ENCODE results near the gene MSH4.
A peak's percentile ranks its signal among the peaks of the same experiment; 100 is the strongest.
"Not testable (repeated sequence)": the region's sequence is repeated elsewhere in the genome, so short reads cannot be mapped to it uniquely, and the experiment has no call there.

MSH4 gene

GRCh38 chr1:75796376-75797272 lies at the start of gene MSH4:
Gene MSH4, plus strand, starts transcription at chr1:75796882. Its CDS starts 104 bp downstream, at chr1:75796986.
- peak; percentile 23 for DNase-seq

DNA sequence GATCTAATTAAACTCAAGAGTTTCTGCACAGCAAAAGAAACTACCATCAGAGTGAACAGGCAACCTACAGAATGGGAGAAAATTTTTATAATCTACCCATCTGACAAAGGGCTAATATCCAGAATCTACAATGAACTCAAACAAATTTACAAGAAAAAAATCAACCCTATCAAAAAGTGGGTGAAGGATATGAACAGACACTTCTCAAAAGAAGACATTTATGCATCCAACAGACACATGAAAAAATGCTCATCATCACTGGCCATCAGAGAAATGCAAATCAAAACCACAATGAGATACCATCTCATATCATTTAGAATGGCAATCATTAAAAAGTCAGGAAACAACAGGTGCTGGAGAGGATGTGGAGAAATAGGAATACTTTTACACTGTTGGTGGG lies 39.5 kb upstream of the MSH4 start:
- not testable (repeated sequence) for DNase-seq

- DNase-seq, result not testable (repeated sequence)
Measured at GRCh38 chr1:75758543-75758942, 38.1 kb upstream of the MSH4 start.

- no peak for DNase-seq
Measured at GRCh38 chr1:75764057-75764655, 32.5 kb upstream of the MSH4 start.

- DNase-seq, result no peak
Measured at GRCh38 chr1:75765697-75766355, 30.9 kb upstream of the MSH4 start.

DNA sequence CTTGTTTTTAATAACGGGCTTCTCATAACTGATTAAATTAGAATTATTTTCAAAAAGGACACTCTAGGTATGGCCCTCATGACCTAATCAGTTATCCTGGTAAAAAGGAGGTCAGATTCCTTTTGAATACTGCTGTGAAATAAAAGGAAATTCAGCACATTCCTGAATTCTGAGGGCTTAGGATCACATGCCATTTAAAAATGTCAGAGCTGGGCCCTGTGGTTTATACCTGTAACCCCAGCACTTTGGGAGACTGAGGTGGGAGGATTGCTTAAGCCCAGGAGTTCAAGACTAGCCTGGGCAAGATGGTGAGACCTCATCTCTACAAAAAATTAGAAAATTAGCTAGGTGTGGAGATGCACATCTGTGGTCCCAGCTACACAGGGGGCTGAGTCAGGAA lies 28.7 kb upstream of the MSH4 start:
- DNase-seq, result no peak

GRCh38 chr1:75770761-75771160 lies 25.9 kb upstream of the MSH4 start:
- DNase-seq, result no peak

DNA sequence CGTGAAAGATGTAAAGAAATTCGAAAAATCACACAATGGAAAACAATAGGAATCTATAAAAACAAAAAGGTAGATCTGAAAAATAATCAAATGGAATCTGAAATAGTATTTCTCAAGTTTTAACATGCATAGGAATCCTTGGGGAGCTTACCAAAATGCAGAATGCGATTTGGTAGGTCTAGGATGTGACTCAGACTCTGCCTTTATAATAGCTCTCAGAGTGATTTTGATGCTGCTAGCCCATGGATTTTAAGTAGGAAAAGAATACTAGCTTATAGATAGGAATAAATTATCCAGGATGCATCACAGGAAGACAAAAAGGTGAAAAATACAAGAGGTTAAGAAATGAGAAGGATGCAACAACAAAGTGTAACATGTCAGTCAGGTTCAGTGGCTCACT lies 24.7 kb upstream of the MSH4 start:
- DNase-seq, result no peak

DNA sequence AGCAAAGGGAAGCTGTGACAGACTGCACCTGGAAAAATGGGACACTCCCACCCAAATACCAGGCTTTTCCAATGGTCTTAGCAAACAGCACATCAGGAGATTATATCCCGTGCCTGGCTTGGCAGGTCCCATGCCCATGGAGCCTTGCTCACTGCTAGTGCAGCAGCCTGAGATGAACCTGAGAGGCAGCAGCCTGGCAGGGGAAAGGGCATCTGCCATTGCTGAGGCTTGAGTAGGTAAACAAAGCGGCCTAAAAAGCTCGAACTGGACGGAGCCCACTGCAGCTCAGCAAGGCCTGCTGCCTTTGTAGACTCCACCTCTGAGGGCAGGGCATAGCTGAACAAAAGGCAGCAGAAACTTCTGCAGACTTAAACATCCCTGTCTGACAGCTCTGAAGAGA lies 18.9 kb upstream of the MSH4 start:
- not testable (repeated sequence) for DNase-seq

DNA sequence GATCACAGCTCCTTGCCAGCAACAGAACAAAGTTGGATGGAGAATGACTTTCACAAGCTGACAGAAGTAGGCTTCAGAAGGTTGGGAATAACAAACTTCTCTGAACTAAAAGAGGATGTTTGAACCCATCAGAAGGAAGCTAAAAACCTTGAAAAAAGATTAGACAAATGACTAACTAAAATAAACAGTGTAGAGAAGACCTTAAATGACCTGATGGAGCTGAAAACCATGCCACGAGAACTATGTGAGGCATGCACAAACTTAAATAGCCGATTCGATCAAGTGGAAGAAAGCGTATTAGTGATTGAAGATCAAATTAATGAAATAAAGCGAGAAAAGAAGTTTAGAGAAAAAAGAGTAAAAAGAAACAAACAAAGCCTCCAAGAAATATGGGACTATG lies 18.0 kb upstream of the MSH4 start:
- DNase-seq, result not testable (repeated sequence)

GRCh38 chr1:75780183-75780582 lies 16.5 kb upstream of the MSH4 start:
- not testable (repeated sequence) for DNase-seq

DNA sequence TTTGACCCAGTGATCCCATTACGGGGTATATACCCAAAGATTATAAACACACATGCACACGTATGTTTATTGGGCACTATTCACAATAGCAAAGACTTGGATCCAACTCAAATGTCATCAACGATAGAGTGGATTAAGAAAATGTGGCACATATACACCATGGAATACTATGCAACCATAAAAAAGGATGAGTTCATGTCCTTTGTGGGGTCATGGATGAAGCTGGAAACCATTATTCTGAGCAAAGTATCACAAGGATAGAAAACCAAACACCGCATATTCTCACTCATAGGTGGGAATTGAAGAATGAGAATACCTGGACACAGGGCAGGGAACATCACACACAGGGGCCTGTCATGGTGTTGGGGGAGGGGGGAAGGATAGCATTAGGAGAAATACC lies 12.8 kb upstream of the MSH4 start:
- not testable (repeated sequence) for DNase-seq

GRCh38 chr1:75785320-75785982 lies 11.2 kb upstream of the MSH4 start:
- DNase-seq, result no peak

GRCh38 chr1:75785983-75786853 lies 10.5 kb upstream of the MSH4 start, which contains the start of gene RABGGTB:
Gene RABGGTB, plus strand, starts transcription at chr1:75786256. Its CDS starts 16 bp downstream, at chr1:75786272.
- DNase-seq, result peak; percentile 94

DNA sequence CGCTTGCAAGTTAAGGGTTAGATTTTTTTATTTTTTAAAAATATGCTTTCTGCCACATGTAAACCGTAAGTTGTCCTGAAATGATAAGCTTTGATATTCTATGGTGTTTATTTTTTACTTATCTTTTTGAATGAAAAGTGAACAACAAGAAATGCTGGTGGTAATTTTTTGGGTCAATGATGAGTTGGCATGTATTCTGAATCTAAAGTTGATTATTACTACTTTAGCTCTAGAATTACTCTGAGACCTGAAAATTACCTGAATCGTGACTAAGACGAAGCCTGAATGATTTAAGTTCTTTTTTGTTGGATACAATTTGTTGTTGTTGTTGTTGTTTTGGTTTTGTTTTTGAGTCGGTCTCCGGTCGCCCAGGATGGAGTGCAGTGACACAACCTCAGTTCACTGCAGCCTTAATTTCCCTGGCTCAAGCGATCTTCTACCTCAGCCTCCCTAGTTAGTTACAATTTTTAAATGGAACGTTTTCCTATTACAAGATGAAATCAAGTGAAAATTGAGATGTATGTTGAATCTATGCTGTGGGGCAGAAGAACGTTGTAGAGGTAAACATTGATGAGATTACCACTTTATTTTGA lies 9.7 kb upstream of the MSH4 start:
- DNase-seq, result no peak

DNA sequence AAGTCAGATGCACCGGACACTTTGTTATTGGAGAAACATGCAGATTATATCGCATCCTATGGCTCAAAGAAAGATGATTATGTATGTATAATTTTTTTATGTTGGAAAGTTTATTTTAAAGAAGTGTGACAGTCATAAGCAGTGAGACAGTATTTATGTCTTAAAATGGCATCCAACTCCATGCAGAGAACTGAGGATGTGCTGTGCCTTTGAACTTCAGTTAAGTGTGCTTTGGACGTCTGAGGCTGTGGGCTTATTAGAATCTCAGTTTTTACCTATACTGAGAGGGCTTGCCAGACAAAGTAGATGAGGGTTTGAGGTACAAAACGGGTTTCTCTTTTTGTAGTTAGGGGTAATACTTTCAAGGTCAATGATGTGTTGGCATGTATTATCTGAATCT lies 9.2 kb upstream of the MSH4 start:
- DNase-seq, result no peak

DNA sequence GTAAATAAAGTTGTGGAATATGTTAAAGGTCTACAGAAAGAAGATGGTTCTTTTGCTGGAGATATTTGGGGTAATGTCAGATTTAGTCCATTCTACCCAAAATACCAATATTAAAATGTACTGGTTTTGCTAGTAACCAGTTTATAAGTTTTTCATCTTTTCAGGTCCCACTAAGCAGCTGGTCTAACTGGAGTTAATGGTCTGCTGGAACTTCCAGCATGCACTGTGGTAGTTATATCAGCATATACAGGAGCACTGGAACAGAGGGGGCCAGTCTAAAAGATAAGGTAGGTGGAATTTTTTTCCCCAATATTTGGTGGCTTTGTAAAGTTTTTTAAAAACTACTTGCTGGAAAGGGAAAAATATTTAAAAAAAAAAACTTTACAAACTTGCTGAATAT lies 6.7 kb upstream of the MSH4 start:
- DNase-seq, result no peak

DNA sequence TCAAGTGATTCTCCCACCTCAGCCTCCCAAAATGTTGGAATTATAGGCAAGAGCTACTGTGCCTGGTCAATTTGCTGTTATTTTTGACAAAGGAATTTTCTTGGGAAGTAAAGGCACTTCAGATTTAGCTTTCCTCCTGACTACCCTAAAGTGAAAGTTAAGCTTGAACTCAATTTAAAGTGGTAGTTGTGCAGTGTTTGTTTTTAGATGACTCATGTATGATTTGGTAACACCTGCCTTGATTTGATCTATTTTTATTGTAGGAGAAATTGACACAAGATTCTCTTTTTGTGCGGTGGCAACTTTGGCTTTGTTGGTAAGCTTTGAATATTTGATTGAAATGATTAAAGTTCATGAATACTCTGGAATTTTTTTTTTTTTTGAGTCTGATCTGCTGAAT lies 5.7 kb upstream of the MSH4 start:
- no peak for DNase-seq

GRCh38 chr1:75792091-75792490 lies 4.6 kb upstream of the MSH4 start:
- no peak for DNase-seq

DNA sequence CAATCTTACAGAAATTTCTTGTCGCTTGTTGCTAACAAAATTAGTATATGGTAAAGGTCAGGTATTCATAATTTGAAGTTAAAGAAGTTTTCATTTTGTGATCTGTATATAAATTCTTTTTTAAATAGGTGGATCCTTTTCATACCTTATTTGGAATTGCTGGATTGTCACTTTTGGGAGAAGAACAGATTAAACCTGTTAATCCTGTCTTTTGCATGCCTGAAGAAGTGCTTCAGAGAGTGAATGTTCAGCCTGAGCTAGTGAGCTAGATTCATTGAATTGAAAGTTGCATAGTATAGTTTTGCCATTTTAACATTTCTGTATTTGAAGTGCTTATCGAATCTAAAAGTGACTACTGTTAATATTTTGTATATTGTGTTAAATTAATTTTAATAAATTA lies 2.3 kb upstream of the MSH4 start:
- no peak for DNase-seq

GRCh38 chr1:75795703-75796193 lies 934 bp upstream of the MSH4 start:
- DNase-seq, result no peak

- no peak for DNase-seq
Measured at GRCh38 chr1:75797273-75797588, 549 bp downstream of the MSH4 start.
